Duodenal mucosa (tissue), 2 donors: ENCODE data around the gene CACNA1E.

Experiments used
- H3K27ac ChIP-seq: one replicate; pipeline ENCODE4 v1.7.0; 2013; ENCODE audit warnings: low read depth, low read length
- H3K27me3 ChIP-seq, 2 donors: one replicate each; pipeline ENCODE4 v1.7.0; 2013; ENCODE audit warnings: low read length in 2 of 2, control low read depth in 1 of 2; ENCODE audit not compliant: insufficient read depth in 2 of 2, control insufficient read depth in 1 of 2
- H3K36me3 ChIP-seq, 2 donors: one replicate each; pipeline ENCODE4 v1.7.0; 2013; ENCODE audit warnings: low read length in 2 of 2, control low read depth in 1 of 2; ENCODE audit not compliant: insufficient read depth in 2 of 2, control insufficient read depth in 1 of 2
- H3K4me1 ChIP-seq, 2 donors: one replicate each; pipeline ENCODE4 v1.7.0; 2013; ENCODE audit warnings: low read length in 2 of 2, control low read depth in 1 of 2; ENCODE audit not compliant: insufficient read depth in 2 of 2, control insufficient read depth in 1 of 2
- H3K4me3 ChIP-seq, 2 donors: one replicate each; pipeline ENCODE4 v1.7.0; 2013; ENCODE audit warnings: low read length in 2 of 2, low read depth in 1 of 2
- H3K9ac ChIP-seq, 2 donors: one replicate each; pipeline ENCODE4 v1.7.0; 2013; ENCODE audit warnings: low read length in 2 of 2, low read depth in 1 of 2
- H3K9me3 ChIP-seq, 2 donors: one replicate each; pipeline ENCODE4 v1.7.0; 2013; ENCODE audit warnings: low read length in 2 of 2, control low read depth in 1 of 2; ENCODE audit not compliant: control insufficient read depth in 1 of 2

Gene CACNA1E

DNA sequence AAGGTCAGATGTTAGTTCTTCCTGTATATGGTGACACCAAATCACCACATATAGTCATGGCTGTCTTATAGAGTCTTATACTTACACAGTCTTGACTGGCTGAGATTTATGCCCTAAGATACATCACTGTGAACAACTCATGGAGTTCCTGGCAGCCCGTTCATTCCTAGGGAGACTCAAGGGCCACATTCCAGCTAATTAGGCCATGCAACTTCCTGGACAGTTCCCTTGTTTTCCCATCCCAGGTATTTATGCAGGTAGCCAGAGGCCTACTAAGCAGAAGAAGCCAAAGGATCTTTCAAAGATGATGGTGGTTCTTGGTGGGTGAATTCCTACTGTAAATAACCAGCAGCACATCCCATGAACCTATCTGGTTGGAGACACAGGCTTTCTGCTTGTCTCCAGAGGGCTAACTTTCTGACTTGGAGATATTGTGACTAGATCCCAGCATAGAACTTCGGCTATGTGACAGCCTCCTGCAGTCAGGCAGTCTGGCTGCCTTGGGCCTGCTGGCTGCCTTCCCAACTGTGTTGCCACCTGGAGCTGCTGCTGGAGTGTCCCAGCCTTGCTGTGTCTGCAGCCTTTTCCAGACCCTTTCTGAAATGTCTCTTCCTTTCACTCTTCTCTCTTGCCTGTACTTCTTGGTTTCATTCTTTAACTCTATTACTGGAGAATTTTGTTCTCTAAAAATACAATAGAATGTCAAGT lies 283.8 kb downstream of the CACNA1E start:
- no peaks in the 10 kb centered on the region for H3K9me3 ChIP-seq
- no peak overlapping the region for H3K9ac ChIP-seq
- no peaks in the 10 kb centered on the region for H3K36me3 ChIP-seq
- H3K4me1 ChIP-seq, result no peaks in the 10 kb centered on the region
- H3K4me3 ChIP-seq, result no peak overlapping the region
- H3K27me3 ChIP-seq, result no peaks in the 10 kb centered on the region
- no peak overlapping the region for H3K27ac ChIP-seq

DNA sequence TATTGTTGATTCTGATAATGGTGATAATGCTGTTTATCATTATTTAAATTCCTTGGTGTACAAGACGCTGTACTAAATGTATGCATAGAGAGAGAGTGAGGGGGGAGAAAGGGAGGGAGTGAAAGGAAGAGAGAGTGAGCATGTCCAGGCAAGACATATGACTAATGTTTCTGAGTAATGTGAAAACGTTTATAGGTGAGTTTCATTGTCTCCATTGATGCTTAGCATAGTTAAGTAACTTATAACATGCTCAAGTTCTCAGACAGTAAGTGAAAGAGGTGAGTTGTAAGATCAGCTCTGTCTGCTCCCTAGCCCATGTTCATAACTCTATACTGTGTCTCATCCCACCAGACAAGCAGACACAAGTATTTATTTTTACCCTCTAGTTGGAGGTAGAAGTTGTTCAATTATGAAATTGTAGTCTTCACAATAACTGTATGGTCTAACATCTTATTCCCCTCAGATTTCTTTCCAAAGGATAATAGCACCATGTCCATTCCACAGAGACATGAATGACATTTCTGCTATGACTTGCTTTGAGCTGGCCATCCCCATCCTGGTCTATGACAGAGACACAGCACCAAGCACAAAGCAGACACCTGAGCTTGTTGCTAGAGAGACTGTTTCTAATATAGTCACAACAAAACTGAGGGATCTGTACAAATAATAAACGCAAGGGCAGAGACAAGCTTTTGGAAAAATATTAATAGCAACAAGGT lies 285.1 kb downstream of the CACNA1E start:
- Histone ChIP-seq H3K36me3 (no peaks in the 10 kb centered on the region), H3K9ac (no peak overlapping the region), H3K27ac (no peak overlapping the region)

DNA sequence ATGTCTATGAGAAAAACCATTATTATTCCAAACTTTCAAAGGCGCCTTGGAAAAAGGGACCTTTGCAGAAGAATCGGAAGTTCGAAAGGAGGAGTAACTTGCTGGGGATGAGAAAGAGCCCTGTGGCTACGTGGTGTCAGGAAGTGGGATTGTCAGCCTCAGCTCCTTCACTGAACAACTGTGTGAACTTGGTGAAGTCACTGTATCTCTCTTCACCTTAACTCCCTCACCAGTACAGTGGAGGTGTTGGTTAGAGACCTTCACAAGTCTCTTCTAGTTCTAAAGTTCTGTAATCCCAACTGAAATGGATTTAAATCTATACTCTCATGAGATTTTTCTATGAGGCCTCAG lies 285.6 kb downstream of the CACNA1E start:
- no peaks in the 10 kb centered on the region for H3K9me3 ChIP-seq
- no peaks in the 10 kb centered on the region for H3K27me3 ChIP-seq

More for the DNA sequence above, 285.1 kb downstream of the CACNA1E start:
- Histone ChIP-seq H3K9me3 (no peaks in the 10 kb centered on the region), H3K27me3 (no peaks in the 10 kb centered on the region), H3K4me3 (no peak overlapping the region), H3K4me1 (no peaks in the 10 kb centered on the region)

DNA sequence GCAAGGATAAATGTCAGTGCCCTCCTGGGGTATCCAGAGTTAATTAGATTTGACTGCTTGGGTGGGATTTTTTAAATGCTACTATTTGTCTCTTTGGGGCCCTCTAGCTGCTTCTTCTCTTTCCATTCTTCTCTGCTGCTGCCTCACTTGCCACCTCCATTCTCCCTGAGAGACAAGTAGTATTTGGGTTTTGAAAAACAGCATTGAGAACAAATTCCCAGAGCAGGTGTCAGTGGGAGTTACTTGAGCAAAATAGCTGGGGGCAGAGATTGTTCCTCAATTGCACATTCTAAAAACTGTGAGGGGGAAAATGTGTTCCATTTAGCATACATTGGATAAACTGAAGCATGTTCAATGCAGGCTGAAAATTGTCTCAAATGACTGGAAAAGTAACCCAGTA lies 286.5 kb downstream of the CACNA1E start:
- Histone ChIP-seq H3K27me3 (no peaks in the 10 kb centered on the region), H3K4me3 (no peak overlapping the region), H3K36me3 (no peaks in the 10 kb centered on the region), H3K9me3 (no peaks in the 10 kb centered on the region), H3K9ac (no peak overlapping the region), H3K27ac (no peak overlapping the region), H3K4me1 (no peaks in the 10 kb centered on the region)

More for the DNA sequence above, 285.6 kb downstream of the CACNA1E start:
- H3K4me1 ChIP-seq, result no peaks in the 10 kb centered on the region
- H3K36me3 ChIP-seq, result no peaks in the 10 kb centered on the region
- no peak overlapping the region for H3K9ac ChIP-seq
- H3K4me3 ChIP-seq, result no peak overlapping the region
- no peak overlapping the region for H3K27ac ChIP-seq

DNA sequence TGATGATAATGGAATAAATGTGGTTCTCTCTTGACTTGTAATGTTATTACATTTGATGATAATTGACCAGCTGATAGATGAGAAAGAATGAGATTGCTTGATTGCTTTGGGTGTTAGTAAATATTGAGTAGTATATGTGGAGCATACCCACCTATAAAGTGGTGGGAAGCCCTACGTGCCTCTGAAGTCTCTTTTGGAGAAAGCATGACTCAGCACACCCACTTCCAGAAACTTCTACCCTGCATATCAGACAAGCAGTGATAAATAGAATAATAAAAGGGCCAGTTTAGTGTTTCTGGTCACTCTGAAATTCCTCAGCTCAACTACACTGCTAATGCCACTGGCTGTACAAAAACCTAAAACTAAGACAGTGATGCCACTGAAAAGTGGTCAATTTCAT lies 289.4 kb downstream of the CACNA1E start:
- H3K36me3 ChIP-seq, result no peaks in the 10 kb centered on the region
- no peak overlapping the region for H3K27ac ChIP-seq
- no peak overlapping the region for H3K9ac ChIP-seq
- no peaks in the 10 kb centered on the region for H3K9me3 ChIP-seq
- H3K4me3 ChIP-seq, result no peak overlapping the region
- no peaks in the 10 kb centered on the region for H3K27me3 ChIP-seq
- H3K4me1 ChIP-seq, result no peaks in the 10 kb centered on the region

DNA sequence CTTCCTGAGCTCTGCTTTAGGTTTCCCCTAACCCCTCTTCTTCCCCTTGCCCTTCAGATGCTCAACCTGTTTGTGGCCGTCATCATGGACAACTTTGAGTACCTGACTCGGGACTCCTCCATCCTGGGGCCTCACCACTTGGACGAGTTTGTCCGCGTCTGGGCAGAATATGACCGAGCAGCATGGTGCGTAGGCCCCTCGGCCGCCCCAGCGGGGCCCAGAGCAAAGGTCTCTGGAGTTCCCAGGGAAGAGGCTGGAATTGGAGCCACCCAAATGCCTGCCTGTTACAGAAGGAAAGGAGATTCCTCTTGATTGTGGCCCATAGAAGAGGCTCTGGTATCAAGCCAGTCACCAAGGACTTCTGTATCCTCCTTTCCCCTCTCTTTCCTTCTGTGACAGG lies 292.7 kb downstream of the CACNA1E start:
- Histone ChIP-seq H3K36me3 (no peaks in the 10 kb centered on the region), H3K9ac (no peak overlapping the region), H3K27me3 (no peaks in the 10 kb centered on the region), H3K27ac (no peak overlapping the region), H3K4me3 (no peak overlapping the region), H3K9me3 (no peaks in the 10 kb centered on the region), H3K4me1 (no peaks in the 10 kb centered on the region)

DNA sequence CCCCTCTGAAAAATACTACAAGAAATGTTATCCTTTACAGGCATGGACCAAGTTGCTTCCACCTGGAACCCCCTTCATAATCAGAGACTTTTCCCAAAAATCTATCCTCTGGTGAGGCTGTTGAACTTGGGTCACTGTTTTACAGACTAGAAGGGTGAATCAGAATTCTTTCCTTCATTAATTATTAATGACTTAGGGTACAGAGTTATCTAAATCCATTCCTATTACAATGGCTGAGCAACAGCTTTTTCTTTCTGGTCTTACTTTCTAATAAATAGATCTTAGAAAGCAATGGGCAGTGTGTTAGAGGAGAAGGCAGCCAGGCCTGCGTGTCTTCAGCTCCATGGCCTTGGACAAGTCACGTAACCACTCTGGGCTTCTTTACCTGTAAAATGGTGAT lies 294.0 kb downstream of the CACNA1E start:
- Histone ChIP-seq H3K4me1 (no peaks in the 10 kb centered on the region), H3K9me3 (no peaks in the 10 kb centered on the region), H3K27me3 (no peaks in the 10 kb centered on the region), H3K27ac (no peak overlapping the region), H3K4me3 (no peak overlapping the region), H3K36me3 (no peaks in the 10 kb centered on the region), H3K9ac (no peak overlapping the region)

DNA sequence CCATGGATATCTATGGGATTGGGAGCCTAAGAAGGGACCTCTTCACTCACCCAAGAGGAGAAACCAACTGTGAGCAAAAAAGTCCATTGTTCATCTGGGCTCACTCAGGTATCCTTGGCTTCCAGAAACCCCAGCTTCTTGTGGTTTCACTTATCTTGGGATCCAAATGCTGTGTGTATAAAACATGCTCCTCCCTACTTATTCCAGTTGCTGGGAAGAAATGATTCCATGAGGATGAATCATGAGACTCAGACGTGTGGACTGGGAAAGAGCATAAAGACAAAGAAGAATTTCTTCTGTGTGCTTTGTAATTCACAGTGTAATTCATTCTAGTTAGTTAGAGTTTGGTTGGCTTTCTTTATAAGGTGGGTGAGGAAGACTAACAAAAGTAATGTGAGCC lies 294.5 kb downstream of the CACNA1E start:
- Histone ChIP-seq H3K36me3 (no peaks in the 10 kb centered on the region), H3K27ac (no peak overlapping the region), H3K4me3 (no peak overlapping the region), H3K9ac (no peak overlapping the region), H3K27me3 (no peaks in the 10 kb centered on the region), H3K4me1 (no peaks in the 10 kb centered on the region), H3K9me3 (no peaks in the 10 kb centered on the region)

DNA sequence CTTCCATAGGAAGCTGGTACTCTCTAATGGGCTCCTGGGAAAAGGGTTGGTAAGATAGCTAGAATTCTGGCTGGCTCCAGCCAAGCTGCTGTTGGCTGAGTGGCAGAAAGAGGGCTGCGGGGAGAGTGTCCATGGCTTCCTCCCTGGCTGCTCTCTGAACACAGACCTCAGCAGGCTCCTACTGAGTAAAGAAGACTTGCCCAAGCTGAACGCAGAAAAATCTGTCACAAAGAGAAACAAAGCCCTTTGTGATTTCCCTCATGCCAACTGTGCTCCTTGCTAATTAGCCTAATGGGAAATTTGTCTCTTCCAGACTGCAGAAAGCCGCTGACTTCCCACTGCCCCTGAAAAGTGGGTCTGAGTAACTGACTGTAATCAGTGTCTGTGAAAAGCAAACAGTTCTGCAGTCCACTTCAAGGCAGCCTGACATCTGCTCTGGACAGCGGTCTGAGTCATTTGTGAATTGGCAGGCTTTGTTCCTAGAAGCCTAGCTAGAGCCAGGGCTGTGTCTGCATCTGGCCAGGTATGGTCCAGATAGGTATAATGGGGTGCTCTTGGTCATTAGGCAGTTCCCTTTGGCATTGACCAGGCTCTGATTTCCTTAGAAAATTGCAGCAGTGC lies 295.4 kb downstream of the CACNA1E start:
- H3K4me3 ChIP-seq, result no peak overlapping the region
- H3K36me3 ChIP-seq, result no peaks in the 10 kb centered on the region
- H3K9me3 ChIP-seq, result no peaks in the 10 kb centered on the region
- no peaks in the 10 kb centered on the region for H3K4me1 ChIP-seq
- H3K9ac ChIP-seq, result no peak overlapping the region
- H3K27me3 ChIP-seq, result no peaks in the 10 kb centered on the region
- H3K27ac ChIP-seq, result no peak overlapping the region

DNA sequence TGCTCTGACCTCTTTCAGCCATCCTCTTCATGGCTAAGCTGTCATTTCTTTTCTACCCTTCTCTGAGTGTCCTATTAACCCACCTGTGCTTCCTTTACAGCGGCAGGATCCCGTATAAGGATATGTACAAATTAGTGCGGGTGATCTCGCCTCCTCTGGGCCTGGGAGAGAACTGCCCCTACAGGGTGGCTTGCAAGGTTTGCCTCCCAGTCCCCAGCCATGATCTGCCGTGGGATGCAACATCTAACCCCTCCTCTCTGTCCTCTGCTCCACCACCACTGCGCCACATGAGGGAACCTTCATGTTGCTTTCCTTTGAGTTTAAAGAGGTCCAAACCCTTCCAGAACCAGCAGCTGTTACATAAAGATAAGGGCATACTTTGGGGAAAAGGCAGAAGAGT lies 296.0 kb downstream of the CACNA1E start:
- Histone ChIP-seq H3K4me3 (no peak overlapping the region), H3K27ac (no peak overlapping the region), H3K27me3 (no peaks in the 10 kb centered on the region), H3K36me3 (no peaks in the 10 kb centered on the region), H3K9ac (no peak overlapping the region), H3K9me3 (no peaks in the 10 kb centered on the region), H3K4me1 (no peaks in the 10 kb centered on the region)
